Panc1 (cell line): ENCODE measurements around the gene HSPB2.

Experiments
- POLR2AphosphoS5 ChIP-seq: IDR thresholded peaks from 2 replicates; pipeline ENCODE4 v1.6.1; 2012; ENCODE audit warnings: mild to moderate bottlenecking, low read depth, low read length, moderate library complexity
- SIN3A ChIP-seq: IDR thresholded peaks from 2 replicates; pipeline ENCODE4 v1.6.1; 2012; ENCODE audit warnings: low read depth, mild to moderate bottlenecking, low read length, moderate library complexity, borderline replicate concordance; ENCODE audit not compliant: insufficient read depth
- TCF7L2 ChIP-seq: IDR thresholded peaks from 2 replicates; pipeline ENCODE4 v1.6.1; 2011; ENCODE audit warnings: mild to moderate bottlenecking, low read depth, low read length, inconsistent platforms
- TF ChIP-seq, protein P1 (sequence below): fragments of 450-650 bp; IDR thresholded peaks from 2 replicates; pipeline ENCODE4 v1.5.1; 2017; ENCODE audit warnings: mild to moderate bottlenecking
- TF ChIP-seq, protein P2 (sequence below), 2 experiments: IDR thresholded peaks; 2 replicates each; pipeline ENCODE4 v1.6.1; 2011 to 2012; ENCODE audit warnings: low read depth in 2 of 2, control low read depth in 1 of 2, low read length in 1 of 2, mild to moderate bottlenecking in 1 of 2, moderate library complexity in 1 of 2; ENCODE audit not compliant: insufficient read depth in 1 of 2

DNA sequence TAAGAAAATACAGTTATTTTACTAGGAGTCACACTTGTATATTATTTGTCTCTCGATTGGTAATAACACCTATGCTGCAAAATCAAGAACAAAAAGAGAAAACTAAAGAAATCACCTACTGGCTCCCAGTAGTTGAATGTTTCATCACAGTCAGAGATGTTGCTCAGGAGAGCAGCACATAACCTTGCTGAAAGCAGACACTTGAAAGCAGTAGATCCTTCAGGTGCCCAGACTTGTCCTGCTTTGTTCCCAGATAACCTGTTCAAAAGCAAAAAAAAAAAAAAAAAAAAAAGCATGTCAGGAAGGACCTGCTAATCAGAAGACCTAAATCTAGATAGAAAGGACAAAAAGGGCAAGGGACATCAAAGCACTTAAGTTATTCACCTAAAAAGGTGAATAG, 42.4 kb upstream of the HSPB2 start:
- TF ChIP-seq POLR2AphosphoS5 (no peak), SIN3A (no peak), TCF7L2 (no peak)
- TF ChIP-seq, protein P1, sequence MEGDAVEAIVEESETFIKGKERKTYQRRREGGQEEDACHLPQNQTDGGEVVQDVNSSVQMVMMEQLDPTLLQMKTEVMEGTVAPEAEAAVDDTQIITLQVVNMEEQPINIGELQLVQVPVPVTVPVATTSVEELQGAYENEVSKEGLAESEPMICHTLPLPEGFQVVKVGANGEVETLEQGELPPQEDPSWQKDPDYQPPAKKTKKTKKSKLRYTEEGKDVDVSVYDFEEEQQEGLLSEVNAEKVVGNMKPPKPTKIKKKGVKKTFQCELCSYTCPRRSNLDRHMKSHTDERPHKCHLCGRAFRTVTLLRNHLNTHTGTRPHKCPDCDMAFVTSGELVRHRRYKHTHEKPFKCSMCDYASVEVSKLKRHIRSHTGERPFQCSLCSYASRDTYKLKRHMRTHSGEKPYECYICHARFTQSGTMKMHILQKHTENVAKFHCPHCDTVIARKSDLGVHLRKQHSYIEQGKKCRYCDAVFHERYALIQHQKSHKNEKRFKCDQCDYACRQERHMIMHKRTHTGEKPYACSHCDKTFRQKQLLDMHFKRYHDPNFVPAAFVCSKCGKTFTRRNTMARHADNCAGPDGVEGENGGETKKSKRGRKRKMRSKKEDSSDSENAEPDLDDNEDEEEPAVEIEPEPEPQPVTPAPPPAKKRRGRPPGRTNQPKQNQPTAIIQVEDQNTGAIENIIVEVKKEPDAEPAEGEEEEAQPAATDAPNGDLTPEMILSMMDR: no peak
- TF ChIP-seq, protein P2, sequence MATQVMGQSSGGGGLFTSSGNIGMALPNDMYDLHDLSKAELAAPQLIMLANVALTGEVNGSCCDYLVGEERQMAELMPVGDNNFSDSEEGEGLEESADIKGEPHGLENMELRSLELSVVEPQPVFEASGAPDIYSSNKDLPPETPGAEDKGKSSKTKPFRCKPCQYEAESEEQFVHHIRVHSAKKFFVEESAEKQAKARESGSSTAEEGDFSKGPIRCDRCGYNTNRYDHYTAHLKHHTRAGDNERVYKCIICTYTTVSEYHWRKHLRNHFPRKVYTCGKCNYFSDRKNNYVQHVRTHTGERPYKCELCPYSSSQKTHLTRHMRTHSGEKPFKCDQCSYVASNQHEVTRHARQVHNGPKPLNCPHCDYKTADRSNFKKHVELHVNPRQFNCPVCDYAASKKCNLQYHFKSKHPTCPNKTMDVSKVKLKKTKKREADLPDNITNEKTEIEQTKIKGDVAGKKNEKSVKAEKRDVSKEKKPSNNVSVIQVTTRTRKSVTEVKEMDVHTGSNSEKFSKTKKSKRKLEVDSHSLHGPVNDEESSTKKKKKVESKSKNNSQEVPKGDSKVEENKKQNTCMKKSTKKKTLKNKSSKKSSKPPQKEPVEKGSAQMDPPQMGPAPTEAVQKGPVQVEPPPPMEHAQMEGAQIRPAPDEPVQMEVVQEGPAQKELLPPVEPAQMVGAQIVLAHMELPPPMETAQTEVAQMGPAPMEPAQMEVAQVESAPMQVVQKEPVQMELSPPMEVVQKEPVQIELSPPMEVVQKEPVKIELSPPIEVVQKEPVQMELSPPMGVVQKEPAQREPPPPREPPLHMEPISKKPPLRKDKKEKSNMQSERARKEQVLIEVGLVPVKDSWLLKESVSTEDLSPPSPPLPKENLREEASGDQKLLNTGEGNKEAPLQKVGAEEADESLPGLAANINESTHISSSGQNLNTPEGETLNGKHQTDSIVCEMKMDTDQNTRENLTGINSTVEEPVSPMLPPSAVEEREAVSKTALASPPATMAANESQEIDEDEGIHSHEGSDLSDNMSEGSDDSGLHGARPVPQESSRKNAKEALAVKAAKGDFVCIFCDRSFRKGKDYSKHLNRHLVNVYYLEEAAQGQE (IDR thresholded peaks at IDR 0.05; ENCODE audit: insufficient read depth in 1 of 2, low read depth in 2 of 2, low read length in 1 of 2): no peak
